WTC11 (cell line): ENCODE results near the gene CGNL1. TPM values are rescaled to one million over a fixed set of nuclear protein-coding genes. Genes with fewer than 3 reads are reported as not detected.
A peak's percentile ranks its signal among the peaks of the same experiment; 100 is the strongest.

ENCODE experiments used
- ATAC-seq: fragments of 200-7000 bp; cut with Tn5 transposase; 2 replicates; pipeline ENCODE4 v1.10.0; 2021; ENCODE audit warnings: mild to moderate bottlenecking, moderate library complexity
- CTCF ChIA-PET: fragments of 300-600 bp; sonication (Branson Sonifier 250); formaldehyde crosslinking; loops from one replicate; lab custom pipeline; 2021; ENCODE audit warnings: antibody characterized with exemption; lab: Charles Lee
- POLR2A ChIA-PET: fragments of 350-600 bp; sonication (Branson Sonifier 250); formaldehyde crosslinking; loops from one replicate; lab custom pipeline; 2021; ENCODE audit warnings: antibody characterized with exemption; lab: Charles Lee
- DNase-seq: peaks from one replicate; pipeline ENCODE4 v3.0.0; 2021; ENCODE audit warnings: low spot score
- H3K27ac Mint-ChIP-seq: 2 replicates; pipeline ENCODE4 v1.8.0; 2021; ENCODE audit warnings: mixed read lengths
- H3K27me3 Mint-ChIP-seq: 2 replicates; pipeline ENCODE4 v1.8.0; 2021; ENCODE audit warnings: low read depth, mild to moderate bottlenecking, moderate library complexity, mixed read lengths
- H3K36me3 Mint-ChIP-seq: 2 replicates; pipeline ENCODE4 v1.8.0; 2021; ENCODE audit warnings: mixed read lengths
- H3K4me1 Mint-ChIP-seq: 2 replicates; pipeline ENCODE4 v1.8.0; 2022; ENCODE audit warnings: mixed read lengths
- H3K4me3 Mint-ChIP-seq: 2 replicates; pipeline ENCODE4 v1.8.0; 2021; ENCODE audit warnings: mild to moderate bottlenecking, moderate library complexity, mixed read lengths
- H3K9me3 Mint-ChIP-seq: 2 replicates; pipeline ENCODE4 v1.8.0; 2021; ENCODE audit warnings: mixed read lengths
- GRHL2 ChIP-seq: fragments of 250-450 bp; sonication (Bioruptor Pico); IDR thresholded peaks from 2 replicates; pipeline ENCODE4 v1.8.0; 2022; ENCODE audit warnings: mild to moderate bottlenecking, moderate library complexity; ENCODE audit not compliant: insufficient replicate concordance, severe bottlenecking
- HMGA2 ChIP-seq: fragments of 250-450 bp; sonication (Bioruptor Pico); IDR thresholded peaks from 2 replicates; pipeline ENCODE4 v1.4.0; 2021; ENCODE audit warnings: mild to moderate bottlenecking, moderate library complexity
- MLX ChIP-seq: sonication (generic); formaldehyde crosslinking; IDR thresholded peaks from 2 replicates; pipeline ENCODE4 v1.8.1; 2023; ENCODE audit warnings: mild to moderate bottlenecking, missing genetic modification reagents, moderate library complexity
- NR2C2 ChIP-seq: sonication (generic); formaldehyde crosslinking; IDR thresholded peaks from 2 replicates; pipeline ENCODE4 v1.8.0; 2022; ENCODE audit warnings: mild to moderate bottlenecking, missing genetic modification reagents
- SOX15 ChIP-seq: fragments of 250-450 bp; sonication (Bioruptor Pico); IDR thresholded peaks from 2 replicates; pipeline ENCODE4 v1.9.0; 2021; ENCODE audit warnings: mild to moderate bottlenecking
- ZBTB21 ChIP-seq: sonication (generic); formaldehyde crosslinking; IDR thresholded peaks from 2 replicates; pipeline ENCODE4 v1.8.1; 2023; ENCODE audit warnings: mild to moderate bottlenecking, missing genetic modification reagents, borderline replicate concordance
- ZMAT4 ChIP-seq: fragments of 250-450 bp; sonication (Bioruptor Pico); IDR thresholded peaks from 2 replicates; pipeline ENCODE4 v1.9.0; 2021; ENCODE audit warnings: mild to moderate bottlenecking
- ZNF219 ChIP-seq: sonication (generic); formaldehyde crosslinking; IDR thresholded peaks from 2 replicates; pipeline ENCODE4 v1.8.0; 2023; ENCODE audit warnings: missing genetic modification reagents, mild to moderate bottlenecking, borderline replicate concordance
- ZNF281 ChIP-seq: sonication (generic); formaldehyde crosslinking; IDR thresholded peaks from 2 replicates; pipeline ENCODE4 v1.8.0; 2023; ENCODE audit warnings: mild to moderate bottlenecking, missing genetic modification reagents
- ZNF416 ChIP-seq: fragments of 250-450 bp; sonication (Bioruptor Pico); IDR thresholded peaks from 2 replicates; pipeline ENCODE4 v1.9.0; 2021; ENCODE audit warnings: mild to moderate bottlenecking, inconsistent platforms
- total RNA-seq: library from RNA; stranded (reverse); gene quantifications from 3 replicates; pipeline ENCODE4 v1.2.3, GENCODE V29; 2021
- TF ChIP-seq, protein P1 (sequence below): sonication (generic); formaldehyde crosslinking; IDR thresholded peaks from 2 replicates; pipeline ENCODE4 v1.8.1; 2023; ENCODE audit warnings: mild to moderate bottlenecking, moderate library complexity, missing genetic modification reagents
- TF ChIP-seq, protein P2 (sequence below): fragments of 250-450 bp; sonication (Bioruptor Pico); IDR thresholded peaks from 2 replicates; pipeline ENCODE4 v1.9.0; 2021; ENCODE audit warnings: moderate library complexity, mild to moderate bottlenecking, inconsistent platforms, borderline replicate concordance
- TF ChIP-seq, protein P3 (sequence below): sonication (generic); formaldehyde crosslinking; conservative IDR thresholded peaks from 2 replicates; pipeline ENCODE4 v1.8.1; 2023; ENCODE audit warnings: mild to moderate bottlenecking, low read depth, missing genetic modification reagents, moderate library complexity

Gene CGNL1
- total RNA-seq, 1 experiment from 2014 or later = 57.3 TPM

- TF ChIP-seq, protein P1, sequence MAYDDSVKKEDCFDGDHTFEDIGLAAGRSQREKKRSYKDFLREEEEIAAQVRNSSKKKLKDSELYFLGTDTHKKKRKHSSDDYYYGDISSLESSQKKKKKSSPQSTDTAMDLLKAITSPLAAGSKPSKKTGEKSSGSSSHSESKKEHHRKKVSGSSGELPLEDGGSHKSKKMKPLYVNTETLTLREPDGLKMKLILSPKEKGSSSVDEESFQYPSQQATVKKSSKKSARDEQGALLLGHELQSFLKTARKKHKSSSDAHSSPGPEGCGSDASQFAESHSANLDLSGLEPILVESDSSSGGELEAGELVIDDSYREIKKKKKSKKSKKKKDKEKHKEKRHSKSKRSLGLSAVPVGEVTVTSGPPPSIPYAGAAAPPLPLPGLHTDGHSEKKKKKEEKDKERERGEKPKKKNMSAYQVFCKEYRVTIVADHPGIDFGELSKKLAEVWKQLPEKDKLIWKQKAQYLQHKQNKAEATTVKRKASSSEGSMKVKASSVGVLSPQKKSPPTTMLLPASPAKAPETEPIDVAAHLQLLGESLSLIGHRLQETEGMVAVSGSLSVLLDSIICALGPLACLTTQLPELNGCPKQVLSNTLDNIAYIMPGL (CRISPR knock-in tag) = no peak
- no peak for TF ChIP-seq ZNF416 (CRISPR knock-in tag)
These were observed 42.8 kb upstream of the CGNL1 start (continued) for GRCh38 chr15:57333487-57333886.

DNA sequence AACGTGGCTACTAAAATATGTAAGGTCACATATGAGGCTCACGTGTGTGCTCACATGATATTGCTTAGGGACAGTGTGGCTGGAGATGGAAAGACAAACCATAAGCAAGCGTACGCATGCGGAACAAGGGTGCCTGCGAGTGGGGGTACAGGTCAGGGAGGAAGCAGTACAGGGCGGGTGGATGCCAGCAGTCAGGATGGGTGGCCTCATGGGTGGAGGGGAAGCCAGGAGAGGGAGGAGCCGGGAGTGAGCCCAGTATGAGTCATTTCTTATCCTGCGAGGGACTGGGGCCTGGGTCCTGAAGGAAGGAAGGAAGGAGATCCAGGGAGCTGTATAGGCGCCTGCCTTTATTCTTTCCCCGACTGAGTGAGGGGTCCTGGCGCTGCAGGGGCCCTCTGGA lies 42.0 kb upstream of the CGNL1 start:
- POLR2A ChIA-PET = no interaction called here
- no peak overlapping the region for H3K27ac Mint-ChIP-seq
- no peaks in the 10 kb centered on the region for H3K36me3 Mint-ChIP-seq
- ATAC-seq (peak; percentile 71), DNase-seq (no peak)
- H3K9me3 Mint-ChIP-seq = no peaks in the 10 kb centered on the region
- TF ChIP-seq HMGA2 (CRISPR knock-in tag) (no peak), NR2C2 (no peak)
- TF ChIP-seq, all 79 proteins: peak for 0
- H3K4me3 Mint-ChIP-seq = no peak overlapping the region
- CTCF ChIA-PET = interaction anchor here (1.3 to 1.4 kb wide), 3 partner anchors 187 to 226 kb away, joined by 3 to 5 read pairs (median 4); no protein-coding TSS in a partner anchor
- no peaks in the 10 kb centered on the region; the same call in 1 of the 2 replicates for H3K27me3 Mint-ChIP-seq
- H3K4me1 Mint-ChIP-seq = peaks cover 13% of the 10 kb centered on the region

DNA sequence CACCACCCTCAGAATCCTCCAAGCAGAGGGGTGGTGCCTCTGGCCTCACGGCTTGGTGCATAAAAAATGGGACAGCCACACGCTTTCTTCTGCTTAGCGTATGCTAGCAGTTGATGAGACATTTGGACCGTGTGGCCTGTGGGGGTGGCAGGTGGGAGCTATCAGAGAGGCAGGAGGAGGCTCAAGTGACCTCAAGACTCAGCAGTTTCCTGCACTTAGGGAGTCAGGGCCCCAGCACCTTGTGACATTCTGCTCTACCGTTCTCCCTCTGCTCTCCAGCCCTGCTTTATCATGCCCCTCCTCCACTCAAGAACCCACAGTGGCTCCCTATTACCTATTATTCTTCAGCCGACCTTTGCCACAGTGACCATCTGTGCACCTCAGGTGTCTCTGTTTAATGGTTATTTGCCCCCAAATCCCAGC lies 41.0 kb upstream of the CGNL1 start:
- Mint-ChIP-seq H3K4me1 (peaks cover 13% of the 10 kb centered on the region), H3K9me3 (no peaks in the 10 kb centered on the region), H3K27me3 (no peaks in the 10 kb centered on the region; the same call in 1 of the 2 replicates), H3K36me3 (no peaks in the 10 kb centered on the region), H3K4me3 (no peak overlapping the region), H3K27ac (no peak overlapping the region)
- CTCF ChIA-PET = interaction anchor here (1.3 to 1.4 kb wide), 2 partner anchors 188 to 192 kb away, joined by 3 to 4 read pairs; no protein-coding TSS in a partner anchor
- TF ChIP-seq, protein P1 (CRISPR knock-in tag) = no peak
- TF ChIP-seq ZMAT4 (CRISPR knock-in tag) (no peak), ZNF281 (no peak), MLX (CRISPR knock-in tag) (no peak), ZNF219 (CRISPR knock-in tag) (no peak), ZBTB21 (CRISPR knock-in tag) (no peak), SOX15 (no peak), GRHL2 (no peak)
- TF ChIP-seq, protein P2, sequence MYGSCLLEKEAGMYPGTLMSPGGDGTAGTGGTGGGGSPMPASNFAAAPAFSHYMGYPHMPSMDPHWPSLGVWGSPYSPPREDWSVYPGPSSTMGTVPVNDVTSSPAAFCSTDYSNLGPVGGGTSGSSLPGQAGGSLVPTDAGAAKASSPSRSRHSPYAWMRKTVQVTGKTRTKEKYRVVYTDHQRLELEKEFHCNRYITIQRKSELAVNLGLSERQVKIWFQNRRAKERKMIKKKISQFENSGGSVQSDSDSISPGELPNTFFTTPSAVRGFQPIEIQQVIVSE (CRISPR knock-in tag) = no peak
- TF ChIP-seq, protein P3, sequence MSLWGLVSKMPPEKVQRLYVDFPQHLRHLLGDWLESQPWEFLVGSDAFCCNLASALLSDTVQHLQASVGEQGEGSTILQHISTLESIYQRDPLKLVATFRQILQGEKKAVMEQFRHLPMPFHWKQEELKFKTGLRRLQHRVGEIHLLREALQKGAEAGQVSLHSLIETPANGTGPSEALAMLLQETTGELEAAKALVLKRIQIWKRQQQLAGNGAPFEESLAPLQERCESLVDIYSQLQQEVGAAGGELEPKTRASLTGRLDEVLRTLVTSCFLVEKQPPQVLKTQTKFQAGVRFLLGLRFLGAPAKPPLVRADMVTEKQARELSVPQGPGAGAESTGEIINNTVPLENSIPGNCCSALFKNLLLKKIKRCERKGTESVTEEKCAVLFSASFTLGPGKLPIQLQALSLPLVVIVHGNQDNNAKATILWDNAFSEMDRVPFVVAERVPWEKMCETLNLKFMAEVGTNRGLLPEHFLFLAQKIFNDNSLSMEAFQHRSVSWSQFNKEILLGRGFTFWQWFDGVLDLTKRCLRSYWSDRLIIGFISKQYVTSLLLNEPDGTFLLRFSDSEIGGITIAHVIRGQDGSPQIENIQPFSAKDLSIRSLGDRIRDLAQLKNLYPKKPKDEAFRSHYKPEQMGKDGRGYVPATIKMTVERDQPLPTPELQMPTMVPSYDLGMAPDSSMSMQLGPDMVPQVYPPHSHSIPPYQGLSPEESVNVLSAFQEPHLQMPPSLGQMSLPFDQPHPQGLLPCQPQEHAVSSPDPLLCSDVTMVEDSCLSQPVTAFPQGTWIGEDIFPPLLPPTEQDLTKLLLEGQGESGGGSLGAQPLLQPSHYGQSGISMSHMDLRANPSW = no peak
- no peak for ATAC-seq
- no peak for DNase-seq
- POLR2A ChIA-PET = no interaction called here
